GM04504 (cell line): Measurements from ENCODE around the gene DLL1.

Experiments
- DNase-seq: peaks from one replicate; pipeline ENCODE4 v3.0.0-alpha.2; 2012; ENCODE audit warnings: low read depth

DLL1 gene

GRCh38 chr6:170249817-170250216 is 41.1 kb downstream of the DLL1 start:
- no peak for DNase-seq

- no peak for DNase-seq
Observed at GRCh38 chr6:170248861-170249600, 41.8 kb downstream of the DLL1 start.

GRCh38 chr6:170248111-170248805 is 42.6 kb downstream of the DLL1 start:
- no peak for DNase-seq

- DNase-seq = no peak
Observed at GRCh38 chr6:170247178-170247701, 43.6 kb downstream of the DLL1 start.

- DNase-seq = no peak
Observed at GRCh38 chr6:170245475-170245992, 45.3 kb downstream of the DLL1 start.

GRCh38 chr6:170244721-170245474 is 46.0 kb downstream of the DLL1 start:
- no peak for DNase-seq

GRCh38 chr6:170243791-170244291 is 47.0 kb downstream of the DLL1 start:
- no peak for DNase-seq

GRCh38 chr6:170243386-170243785 is 47.5 kb downstream of the DLL1 start:
- no peak for DNase-seq

GRCh38 chr6:170238741-170239565 is 51.9 kb downstream of the DLL1 start:
- no peak for DNase-seq

- DNase-seq = no peak
Observed at GRCh38 chr6:170237999-170238740, 52.7 kb downstream of the DLL1 start.

- DNase-seq = no peak
Observed at GRCh38 chr6:170236131-170236836, 54.6 kb downstream of the DLL1 start.

GRCh38 chr6:170235391-170236125 is 55.3 kb downstream of the DLL1 start:
- DNase-seq = no peak

GRCh38 chr6:170234419-170234818 is 56.5 kb downstream of the DLL1 start:
- DNase-seq = no peak

GRCh38 chr6:170233286-170234205 is 57.3 kb downstream of the DLL1 start:
- DNase-seq = no peak
